HG03095 (cell line): ENCODE measurements around the gene GGCX.

Experiments
- ATAC-seq: cut with Tn5 transposase; IDR thresholded peaks from one replicate; pipeline ENCODE4 v1.9.1; 2021; ENCODE audit warnings: moderate library complexity; ENCODE audit not compliant: unreplicated experiment

GGCX gene

DNA sequence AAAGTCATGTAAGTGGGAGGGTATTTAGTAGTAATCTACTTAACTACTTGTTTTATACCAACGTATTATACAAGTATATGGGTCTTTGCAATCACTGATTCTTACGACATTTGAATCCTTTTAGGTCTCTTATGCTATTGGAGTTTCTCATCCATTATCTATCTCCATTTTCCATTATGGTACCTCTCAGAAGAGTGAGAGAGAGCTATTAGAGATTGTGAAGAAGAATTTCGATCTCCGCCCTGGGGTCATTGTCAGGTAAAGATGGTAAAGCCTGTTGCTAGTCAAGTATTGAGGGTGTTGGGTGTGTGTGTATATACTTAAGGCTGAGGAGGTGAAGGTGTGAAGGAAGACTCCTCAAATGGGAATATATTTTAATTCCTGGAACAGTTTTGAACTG lies 18.5 kb downstream of the GGCX start:
- ATAC-seq: no peak

DNA sequence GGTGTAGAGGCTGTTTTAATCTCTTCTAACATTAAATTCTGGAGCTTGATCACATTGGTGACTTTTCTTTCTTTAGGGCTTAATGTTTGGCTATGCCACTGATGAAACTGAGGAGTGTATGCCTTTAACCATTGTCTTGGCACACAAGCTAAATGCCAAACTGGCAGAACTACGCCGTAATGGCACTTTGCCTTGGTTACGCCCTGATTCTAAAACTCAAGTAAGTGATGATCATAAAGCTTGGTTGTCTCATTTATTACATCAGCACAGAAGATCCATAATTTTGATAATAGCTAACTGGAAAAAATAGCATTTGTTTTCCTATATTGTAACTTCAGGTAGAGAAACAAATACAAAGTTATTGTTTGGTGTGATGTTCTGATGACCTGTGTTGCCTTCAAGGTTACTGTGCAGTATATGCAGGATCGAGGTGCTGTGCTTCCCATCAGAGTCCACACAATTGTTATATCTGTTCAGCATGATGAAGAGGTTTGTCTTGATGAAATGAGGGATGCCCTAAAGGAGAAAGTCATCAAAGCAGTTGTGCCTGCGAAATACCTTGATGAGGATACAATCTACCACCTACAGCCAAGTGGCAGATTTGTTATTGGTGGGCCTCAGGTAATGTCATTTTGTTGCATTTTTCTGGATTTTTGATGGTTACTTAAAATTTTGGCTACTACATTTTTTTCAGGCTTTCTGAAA lies 19.4 kb downstream of the GGCX start:
- no peak for ATAC-seq

DNA sequence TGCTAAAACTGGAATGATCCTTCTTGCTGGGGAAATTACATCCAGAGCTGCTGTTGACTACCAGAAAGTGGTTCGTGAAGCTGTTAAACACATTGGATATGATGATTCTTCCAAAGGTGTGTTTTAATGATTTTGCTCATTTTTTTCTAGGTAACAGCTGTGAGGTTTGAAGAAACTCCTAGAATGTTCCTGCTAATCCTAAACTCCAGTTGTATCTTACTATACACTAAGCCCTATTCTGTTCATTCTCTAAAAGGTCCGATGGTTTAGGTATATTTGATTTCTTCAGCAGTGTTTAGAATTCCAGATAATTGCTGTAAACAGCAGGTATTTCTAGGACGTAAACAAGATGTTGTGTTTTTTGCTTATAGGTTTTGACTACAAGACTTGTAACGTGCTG lies 20.0 kb downstream of the GGCX start:
- no peak for ATAC-seq

DNA sequence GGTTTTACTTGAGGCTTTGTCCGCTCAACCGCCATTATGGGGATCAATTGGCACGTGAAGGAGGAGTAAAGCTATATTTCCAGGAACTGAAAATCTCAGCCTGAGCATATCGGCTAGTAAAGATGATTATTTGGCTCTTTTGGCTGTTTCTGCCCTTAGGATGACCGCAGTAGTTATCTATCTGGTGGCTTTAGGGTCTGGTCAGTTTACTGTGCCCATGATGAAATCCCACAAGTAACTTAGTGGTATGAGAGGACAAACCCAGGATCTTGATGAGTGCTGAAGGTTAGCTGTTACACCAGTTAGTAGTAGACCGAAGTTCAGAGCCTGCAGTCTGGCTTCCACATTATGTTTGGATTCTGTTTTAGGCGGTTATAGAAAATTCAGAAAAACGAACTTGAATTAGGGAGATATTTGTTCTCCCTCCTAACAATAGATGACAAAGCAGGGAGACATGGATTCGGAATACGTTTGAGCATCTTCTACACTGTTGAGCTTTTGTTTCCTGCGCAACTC lies 21.1 kb downstream of the GGCX start:
- ATAC-seq: no peak

DNA sequence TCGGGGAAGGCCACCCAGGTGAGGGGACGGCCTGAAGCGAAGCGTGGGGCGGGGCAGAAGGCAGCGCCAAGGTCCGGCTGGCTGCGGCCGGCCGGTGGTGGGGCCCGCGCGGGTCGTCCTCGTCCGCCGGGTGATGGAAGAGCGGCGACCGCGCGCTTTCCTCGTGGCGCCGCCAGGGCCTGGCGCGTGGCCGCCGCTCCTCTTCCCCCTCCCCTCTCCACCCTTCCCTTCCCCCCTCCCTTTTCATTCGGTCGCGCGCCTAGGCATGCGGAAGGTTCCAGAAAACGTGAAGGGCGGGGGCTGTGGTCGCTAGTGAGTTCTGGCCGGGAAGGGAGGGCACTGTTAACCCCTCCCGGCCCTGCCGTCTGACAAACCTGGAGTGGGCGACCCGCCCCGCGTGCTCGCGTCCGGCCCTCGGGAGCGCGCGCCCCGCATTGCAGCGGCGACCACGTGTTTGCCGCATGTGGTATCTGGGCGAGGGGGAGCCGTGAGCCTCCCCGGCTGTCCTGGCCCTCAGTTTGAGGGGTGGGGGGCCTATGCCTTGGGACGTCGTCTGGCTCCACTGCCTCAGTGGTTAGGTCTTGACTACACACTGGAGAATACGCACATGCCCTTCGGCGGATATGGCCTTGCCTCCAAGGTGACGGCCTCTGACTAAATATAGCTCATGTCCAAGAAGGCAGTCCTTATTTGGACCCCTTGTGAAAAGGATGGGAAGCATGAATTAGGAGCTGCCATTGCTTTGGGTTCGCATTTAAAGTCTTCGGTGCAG lies 21.7 kb downstream of the GGCX start:
- peak; percentile 25 for ATAC-seq

DNA sequence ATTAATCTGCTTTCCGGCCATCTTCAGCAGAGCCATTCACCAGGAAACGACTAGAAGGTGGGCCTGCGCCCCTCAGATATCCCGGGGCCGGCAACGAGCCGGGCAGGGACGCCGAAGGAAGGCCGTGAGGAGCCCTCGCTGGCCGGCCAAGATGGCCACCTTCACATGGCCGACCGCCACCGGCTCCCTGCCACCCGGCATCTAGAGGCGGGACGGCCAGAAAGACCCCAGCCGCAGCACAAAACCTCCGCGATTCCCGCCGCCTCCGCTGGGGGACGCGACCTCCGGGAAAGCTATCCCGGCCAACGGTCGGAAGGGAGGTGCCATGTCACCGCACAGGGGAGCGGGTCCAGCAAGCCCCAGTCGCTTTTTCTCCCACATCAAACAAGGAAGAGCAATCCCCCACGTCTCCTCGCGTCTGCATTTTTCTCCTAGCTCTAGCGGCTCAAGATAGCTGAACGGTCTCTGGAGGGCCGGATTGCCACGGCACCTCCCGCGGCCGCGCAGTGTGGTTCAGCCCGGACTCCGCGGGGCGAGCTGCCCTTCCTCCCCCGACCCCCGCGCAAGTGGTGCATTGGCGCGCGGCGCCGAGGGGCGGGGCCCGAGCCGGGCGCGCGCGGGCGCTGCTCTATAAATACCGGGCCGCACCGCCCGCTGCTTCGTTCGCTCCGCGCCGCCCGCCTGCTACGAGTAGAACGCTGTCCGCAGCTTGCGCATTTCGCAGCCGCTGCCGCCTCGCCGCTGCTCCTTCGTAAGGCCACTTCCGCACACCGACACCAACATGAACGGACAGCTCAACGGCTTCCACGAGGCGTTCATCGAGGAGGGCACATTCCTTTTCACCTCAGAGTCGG lies 22.6 kb downstream of the GGCX start, which contains the start of gene MAT2A:
Gene MAT2A (plus strand): TSS at position 662 of the 854 bp plus-strand sequence. CDS start 120 bp downstream, at position 782.
- ATAC-seq: peak; percentile 69

DNA sequence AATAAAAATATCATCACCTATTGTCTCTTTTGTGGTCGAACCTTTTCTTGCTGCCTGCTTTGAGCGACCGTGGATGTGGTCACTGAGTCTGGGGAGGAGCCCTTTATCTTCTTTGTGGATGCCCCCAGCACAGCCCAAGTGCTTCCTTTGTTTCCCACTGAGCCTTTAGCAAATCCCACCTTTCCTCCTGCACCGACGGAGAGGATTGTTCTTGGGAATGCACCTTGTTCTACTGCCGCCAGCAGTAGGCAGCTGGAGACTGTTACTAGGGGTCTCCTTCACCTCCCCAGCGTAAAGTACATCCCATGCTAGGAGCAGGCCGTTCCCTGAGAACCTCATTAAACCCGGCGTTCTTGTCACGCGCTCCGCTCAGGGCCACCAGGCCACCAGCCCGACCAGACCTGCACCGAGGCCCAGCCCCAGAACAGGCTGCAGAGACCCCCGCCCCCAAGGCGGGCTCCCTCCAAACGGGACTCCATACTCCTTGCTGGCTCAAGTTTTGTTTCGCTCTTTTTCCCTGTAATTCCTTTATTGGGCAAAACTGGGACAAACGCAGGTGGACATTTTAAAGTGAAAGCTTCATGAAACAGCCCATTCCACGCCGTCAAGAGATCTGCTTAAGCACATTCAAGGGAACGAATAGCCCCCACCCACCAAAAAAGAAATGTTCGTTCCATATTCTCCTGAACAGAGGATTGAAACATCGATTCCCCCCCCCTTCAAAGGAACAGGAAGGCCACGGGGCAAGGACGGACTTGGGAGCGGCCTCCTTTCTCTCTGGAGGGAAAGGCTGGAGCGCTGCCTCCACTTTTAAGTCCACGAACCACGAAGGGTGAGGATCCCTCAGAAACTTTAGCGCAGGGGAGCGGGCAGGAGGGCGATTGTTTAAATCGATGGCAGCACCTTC lies 23.4 kb downstream of the GGCX start:
- no peak for ATAC-seq

DNA sequence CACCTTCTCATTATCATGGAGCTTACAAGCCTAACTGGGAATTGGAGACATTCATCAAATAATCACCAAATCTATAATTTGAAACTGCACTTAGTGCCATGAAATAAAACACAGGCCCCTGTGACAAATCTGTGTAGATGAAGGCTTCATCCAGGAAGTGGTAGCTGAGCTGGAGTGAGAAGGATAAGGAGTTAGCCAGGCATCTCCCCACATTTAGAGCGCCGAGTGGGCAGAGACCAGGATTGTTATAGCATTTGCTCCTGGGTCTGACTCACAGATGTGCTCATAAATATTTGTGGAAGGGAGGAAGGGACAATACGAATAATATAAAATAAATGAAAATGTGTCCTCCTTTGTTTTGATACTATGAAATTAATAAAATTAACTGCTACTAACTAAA lies 24.8 kb downstream of the GGCX start:
- ATAC-seq: no peak

DNA sequence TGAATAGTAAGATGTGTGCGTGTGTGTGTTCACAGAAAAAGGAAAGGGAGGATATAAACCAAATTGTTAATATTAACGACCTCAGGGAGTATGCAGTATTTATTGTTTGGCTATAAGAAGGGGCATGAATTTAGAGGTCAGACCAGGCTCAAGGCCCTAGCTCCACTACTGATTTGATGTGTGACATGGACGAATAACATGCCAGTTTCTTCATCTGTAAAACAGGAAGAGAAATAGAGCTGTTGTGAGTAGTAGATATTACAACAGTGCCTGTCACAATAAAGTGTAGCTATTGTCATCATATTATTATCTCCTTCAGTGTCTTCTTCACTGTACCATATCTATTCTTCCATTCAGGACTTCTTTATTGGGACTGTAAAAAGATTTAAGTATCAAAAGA lies 26.4 kb downstream of the GGCX start:
- no peak for ATAC-seq

DNA sequence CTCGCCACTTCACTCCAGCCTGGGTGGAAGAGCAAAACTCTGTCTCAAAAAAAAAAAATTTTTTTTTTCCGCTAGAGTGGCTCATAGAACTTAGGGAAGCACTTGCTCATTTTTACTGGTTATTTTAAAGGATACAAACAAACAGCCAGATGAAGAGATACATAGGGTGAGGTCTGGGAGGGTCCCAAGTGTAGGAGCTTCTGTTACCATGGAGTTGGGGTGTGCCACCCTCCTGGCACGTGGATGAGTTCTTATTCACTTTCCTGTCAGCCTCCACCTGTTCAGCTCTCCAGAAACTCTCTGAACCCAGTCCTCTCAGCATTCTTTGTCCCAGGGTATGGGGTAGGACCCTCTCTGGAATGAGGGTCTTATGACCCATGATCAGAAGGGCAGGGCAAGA lies 27.2 kb downstream of the GGCX start:
- no peak for ATAC-seq

DNA sequence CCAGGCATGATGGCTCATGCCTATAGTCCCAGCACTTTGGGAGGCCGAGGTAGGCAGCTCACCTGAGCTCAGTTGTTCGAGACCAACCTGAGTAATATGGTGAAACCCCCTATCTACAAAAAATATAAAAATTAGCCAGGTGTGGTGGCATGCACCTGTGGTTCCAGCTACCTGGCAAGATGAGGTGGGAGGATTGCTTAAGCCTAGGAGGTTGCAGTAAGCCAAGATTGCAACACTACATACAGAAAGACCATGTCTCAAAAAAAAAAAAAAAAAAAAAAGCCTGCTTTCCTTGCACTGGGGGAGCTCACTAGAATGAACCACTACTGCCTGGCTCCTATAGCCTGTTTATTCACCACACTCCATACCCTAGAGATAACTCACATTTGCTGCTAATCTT lies 29.7 kb downstream of the GGCX start:
- no peak for ATAC-seq

DNA sequence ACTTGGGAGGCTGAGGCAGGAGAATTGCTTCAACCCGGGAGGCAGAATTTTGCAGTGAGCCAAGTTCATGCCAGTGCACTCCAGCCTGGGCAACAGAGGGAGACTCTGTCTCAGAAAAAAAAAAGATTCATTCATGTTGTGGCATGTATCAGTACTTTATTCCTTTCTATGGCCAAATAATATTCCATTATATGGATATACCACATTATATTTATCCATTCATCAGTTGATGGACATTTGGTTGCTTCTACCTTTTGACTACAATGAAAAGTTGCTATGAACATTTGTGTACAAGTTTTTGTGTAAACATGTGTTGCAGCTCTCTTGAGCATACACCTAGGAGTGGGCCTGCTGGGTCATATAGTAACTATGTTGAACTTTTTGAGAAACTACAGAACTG lies 31.5 kb downstream of the GGCX start:
- no peak for ATAC-seq

DNA sequence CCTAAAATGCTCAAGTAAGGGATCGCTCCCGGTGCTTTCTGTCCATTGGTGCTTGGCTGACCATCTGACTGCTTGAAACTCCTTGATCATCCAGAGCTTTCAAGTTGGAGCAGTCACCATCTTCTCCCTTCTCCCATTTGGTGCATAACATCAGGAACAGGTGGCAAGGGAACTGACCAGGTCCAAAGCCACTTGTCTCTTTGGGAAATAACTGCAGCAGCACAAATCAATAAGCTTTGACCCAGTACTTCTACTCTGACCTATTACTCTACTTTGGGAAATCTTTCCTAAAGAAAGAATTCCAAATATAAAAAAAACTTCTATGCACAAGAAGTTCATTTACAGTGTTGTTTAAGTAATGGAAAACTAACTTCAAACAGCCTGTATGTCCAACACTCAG lies 32.9 kb downstream of the GGCX start:
- no peak for ATAC-seq

DNA sequence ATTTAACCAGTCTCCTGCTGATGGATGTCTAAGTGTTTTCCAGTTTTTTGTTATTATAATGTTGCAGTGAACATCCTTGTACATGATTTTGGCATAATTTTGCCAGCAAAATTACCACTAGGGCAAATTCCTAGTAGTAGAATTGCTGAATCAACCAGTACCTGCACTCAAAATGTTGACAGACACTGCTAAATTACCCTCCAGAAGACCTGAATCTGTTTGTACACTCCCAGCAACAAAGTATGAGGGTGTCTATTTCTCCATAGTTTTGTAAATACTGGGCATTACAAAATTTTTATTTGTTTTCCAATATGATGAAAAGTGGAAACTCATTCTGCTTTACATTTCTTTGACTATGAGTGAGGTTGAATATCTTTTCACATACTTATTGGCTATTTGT lies 33.5 kb downstream of the GGCX start:
- ATAC-seq: no peak

DNA sequence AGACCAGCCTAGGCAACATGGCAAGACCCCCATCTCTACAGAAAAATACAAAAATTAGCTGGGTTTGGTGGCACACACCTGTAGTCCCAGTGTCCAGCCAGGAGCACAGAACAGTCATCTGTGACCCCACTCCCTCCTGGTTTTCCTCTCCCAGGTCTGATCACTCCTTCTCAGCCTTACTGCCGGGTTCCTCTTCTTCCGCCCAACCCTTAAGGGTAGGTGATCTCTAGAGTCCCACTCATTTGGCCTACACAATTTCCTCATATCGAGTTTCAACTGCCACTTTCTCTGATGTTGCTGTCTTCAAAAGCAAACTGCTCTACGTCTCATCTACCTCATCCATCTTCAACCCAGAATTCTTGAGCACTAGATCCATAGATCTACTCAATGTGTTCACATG lies 35.7 kb downstream of the GGCX start:
- ATAC-seq: no peak

DNA sequence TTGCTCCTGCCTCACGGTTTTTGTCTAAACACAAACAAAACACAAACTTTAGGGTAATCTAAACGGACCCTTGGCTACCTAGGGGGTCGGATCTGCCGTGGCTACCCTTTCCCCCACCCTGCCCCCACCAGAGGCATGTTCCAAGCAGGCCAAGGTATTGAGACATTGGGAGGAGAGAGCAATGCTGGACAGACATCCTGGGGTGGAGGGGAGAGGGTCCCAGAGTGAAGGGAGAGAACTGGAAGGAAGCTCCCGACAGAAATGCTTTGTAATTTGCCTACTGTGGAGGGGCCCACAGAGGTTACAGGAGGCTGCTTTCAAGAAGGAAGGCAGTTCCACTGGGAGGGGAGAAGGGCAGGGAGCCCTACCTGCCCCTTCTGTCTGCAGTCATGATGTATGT lies 36.3 kb downstream of the GGCX start:
- no peak for ATAC-seq

DNA sequence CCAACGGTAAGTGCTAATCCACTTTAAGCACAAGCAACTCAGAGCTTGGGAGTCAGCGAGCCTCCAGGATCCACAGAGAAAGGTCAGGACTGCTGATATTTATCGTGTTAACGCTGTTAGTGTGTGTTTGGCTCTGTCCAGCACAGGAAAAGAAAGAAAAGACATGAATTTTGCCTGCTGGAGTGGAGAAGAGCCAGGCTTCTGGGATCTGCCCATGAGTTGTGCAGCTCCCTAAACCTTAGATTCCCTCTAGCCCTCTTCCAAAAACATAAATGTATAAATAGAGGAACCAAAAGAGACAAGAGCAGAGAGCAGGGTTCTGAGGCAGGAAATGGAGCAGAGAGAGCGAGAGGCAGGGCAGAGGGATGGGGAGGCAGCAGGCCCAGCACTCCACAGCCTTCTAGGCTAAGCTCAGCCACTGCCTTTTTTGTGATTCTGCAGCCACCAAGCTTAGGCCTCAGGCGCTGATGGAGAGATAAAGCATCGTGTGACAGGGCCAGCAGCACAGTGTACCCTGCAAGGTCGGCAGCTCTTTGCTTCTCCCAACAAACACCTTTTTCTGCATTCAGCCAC lies 36.9 kb downstream of the GGCX start:
- no peak for ATAC-seq

DNA sequence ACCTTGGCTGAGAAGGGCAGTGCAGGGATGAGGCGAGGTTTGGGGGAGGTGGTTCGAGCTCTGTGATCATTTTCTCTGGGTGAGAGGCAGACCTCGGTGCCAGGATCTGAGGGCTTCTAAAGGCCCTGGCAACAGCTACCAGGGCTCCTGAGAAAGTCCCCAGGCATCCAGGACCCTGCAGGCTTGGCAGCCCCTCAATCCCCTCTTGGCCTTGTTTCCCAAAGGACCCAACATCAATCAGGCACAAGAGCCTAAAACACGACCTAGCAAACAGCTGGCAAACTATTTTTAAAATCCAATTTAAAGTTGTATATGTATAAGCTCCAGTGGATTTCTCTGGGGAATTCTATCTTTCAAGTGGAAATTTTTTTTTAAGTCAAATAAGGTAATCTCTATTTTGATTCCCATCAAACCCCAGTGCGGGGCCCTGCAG lies 37.4 kb downstream of the GGCX start:
- no peak for ATAC-seq

DNA sequence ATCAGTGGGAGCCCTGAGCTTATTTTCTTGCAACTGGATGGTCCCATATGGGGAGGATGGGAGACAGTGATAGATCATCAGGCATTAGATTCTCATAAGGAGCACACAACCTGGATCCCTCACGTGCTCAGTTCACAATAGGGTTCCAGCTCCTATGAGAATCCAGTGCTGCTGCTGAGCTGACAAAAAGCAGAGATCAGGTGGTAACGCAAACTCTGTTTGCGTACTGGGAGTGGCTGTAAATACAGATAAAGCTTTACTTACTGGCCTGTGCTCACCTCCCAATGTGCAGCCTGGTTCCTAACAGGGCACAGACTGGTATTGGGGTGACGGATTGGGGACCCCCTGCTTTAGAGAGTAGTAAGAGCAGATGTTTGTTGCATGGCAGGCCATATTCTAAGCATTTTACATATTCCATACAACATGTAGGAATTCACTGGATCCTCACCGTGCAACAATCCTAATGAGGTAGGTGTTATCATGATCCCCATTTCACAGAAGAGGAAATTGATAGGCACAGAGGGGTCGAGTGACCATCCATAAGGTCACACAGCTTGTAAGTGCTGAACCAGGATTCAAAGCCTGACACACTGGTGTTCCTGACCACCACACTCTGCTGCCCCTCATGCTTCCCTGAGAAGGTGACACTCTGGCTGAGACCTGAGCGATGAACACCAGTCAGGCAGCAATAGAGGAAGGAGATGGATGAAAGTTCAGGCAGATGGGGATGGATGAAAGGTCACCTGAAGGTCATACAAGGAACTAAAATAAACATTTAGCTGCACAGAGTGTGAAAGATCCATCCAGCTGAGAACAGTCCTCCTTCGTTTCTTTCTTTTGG lies 38.0 kb downstream of the GGCX start:
- no peak for ATAC-seq
